Esophagus squamous epithelium (tissue), 4 donors: ENCODE results near the gene OR52B4.
"Not testable (repeated sequence)": the region's sequence is repeated elsewhere in the genome, so short reads cannot be mapped to it uniquely, and the experiment has no call there.

Experiments used
- POLR2A ChIP-seq, 4 donors: fragments of 450-650 bp; IDR thresholded peaks; one replicate each; pipeline ENCODE4 v1.6.1; 2017; ENCODE audit warnings: antibody characterized with exemption in 4 of 4, mild to moderate bottlenecking in 4 of 4, moderate library complexity in 3 of 4
- TF ChIP-seq, protein P1 (sequence below), 6 experiments: fragments of 450-650 bp in 4 of 6; fragments of 200-600 bp in 2 of 6; sonication (generic) in 2 of 6; IDR thresholded peaks; one replicate each; pipeline ENCODE4 v1.5.1; 2016 to 2019; ENCODE audit warnings: antibody characterized with exemption in 6 of 6, mild to moderate bottlenecking in 4 of 6, moderate library complexity in 4 of 6

DNA sequence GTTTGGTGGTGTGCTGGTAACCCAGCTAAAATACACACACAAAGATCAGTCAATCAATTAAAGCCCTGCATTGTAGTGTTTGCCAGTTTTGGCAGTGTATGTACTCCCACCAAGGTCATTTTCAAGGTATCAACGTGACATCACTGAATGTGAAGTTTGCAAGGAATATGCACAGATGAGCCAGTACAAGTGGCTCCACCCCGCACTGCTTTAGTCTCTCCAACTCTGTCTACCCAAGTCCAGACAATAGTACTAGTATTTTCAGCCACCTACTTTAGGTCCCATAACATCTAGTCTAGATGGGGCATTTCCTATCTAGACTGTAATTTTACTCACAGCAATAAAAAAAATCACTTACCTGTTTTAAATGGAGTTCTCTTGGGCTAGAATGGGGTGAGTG is 22.8 kb downstream of the OR52B4 start:
- not testable (repeated sequence) for TF ChIP-seq POLR2A (IDR thresholded peaks at IDR 0.05)
- TF ChIP-seq, protein P1, sequence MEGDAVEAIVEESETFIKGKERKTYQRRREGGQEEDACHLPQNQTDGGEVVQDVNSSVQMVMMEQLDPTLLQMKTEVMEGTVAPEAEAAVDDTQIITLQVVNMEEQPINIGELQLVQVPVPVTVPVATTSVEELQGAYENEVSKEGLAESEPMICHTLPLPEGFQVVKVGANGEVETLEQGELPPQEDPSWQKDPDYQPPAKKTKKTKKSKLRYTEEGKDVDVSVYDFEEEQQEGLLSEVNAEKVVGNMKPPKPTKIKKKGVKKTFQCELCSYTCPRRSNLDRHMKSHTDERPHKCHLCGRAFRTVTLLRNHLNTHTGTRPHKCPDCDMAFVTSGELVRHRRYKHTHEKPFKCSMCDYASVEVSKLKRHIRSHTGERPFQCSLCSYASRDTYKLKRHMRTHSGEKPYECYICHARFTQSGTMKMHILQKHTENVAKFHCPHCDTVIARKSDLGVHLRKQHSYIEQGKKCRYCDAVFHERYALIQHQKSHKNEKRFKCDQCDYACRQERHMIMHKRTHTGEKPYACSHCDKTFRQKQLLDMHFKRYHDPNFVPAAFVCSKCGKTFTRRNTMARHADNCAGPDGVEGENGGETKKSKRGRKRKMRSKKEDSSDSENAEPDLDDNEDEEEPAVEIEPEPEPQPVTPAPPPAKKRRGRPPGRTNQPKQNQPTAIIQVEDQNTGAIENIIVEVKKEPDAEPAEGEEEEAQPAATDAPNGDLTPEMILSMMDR (IDR thresholded peaks at IDR 0.05) = not testable (repeated sequence)
